K562 (cell line): ENCODE measurements around the gene CEND1. TPM values are rescaled to one million over a fixed set of nuclear protein-coding genes. Genes with fewer than 3 reads are reported as not detected.
A peak's percentile ranks its signal among the peaks of the same experiment; 100 is the strongest.

ENCODE experiments used
- CBX5 ChIP-seq: IDR thresholded peaks from 2 replicates; pipeline ENCODE4 v1.6.1; 2014; ENCODE audit warnings: low read depth, borderline replicate concordance
- CTBP1 ChIP-seq: fragments of 450-650 bp; IDR thresholded peaks from 2 replicates; pipeline ENCODE4 v1.6.1; 2016; ENCODE audit warnings: borderline replicate concordance
- POLR2A ChIP-seq: fragments of 450-650 bp; conservative IDR thresholded peaks from 2 replicates; pipeline ENCODE4 v1.6.1; 2016
- SIN3B ChIP-seq: fragments of 450-650 bp; IDR thresholded peaks from 2 replicates; pipeline ENCODE4 v1.6.1; 2017; ENCODE audit warnings: low read depth, mild to moderate bottlenecking, moderate library complexity
- TARDBP ChIP-seq: fragments of 450-650 bp; IDR thresholded peaks from 2 replicates; pipeline ENCODE4 v1.6.1; 2016
- TEAD1 ChIP-seq, 2 experiments: fragments of 450-650 bp in 1 of 2; sonication (generic) in 1 of 2; formaldehyde crosslinking; IDR thresholded peaks; 2 replicates each; pipeline versions ENCODE4 v1.4.0 to v1.8.0; 2020 to 2022; ENCODE audit warnings: mild to moderate bottlenecking in 2 of 2, missing genetic modification reagents in 1 of 2
- ZFPM2 ChIP-seq: fragments of 250-450 bp; sonication (Bioruptor Pico); IDR thresholded peaks from 2 replicates; pipeline ENCODE4 v1.5.1; 2022; ENCODE audit warnings: mild to moderate bottlenecking
- ZNF274 ChIP-seq: IDR thresholded peaks from 2 replicates; pipeline ENCODE4 v1.6.1; 2011; ENCODE audit warnings: low read depth, mild to moderate bottlenecking, low read length, moderate library complexity, borderline replicate concordance
- ZSCAN32 ChIP-seq: fragments of 450-650 bp; formaldehyde crosslinking; IDR thresholded peaks from 2 replicates; pipeline ENCODE4 v1.4.0; 2020; ENCODE audit warnings: mild to moderate bottlenecking, moderate library complexity
- polyA plus RNA-seq, 8 experiments: library from polyadenylated mRNA; depleted of rRNA in 4 of 8; stranded (reverse) in 5 of 8; unstranded in 3 of 8; fragments of >200 nt; fragmentation: Nextera tagmentation in 2 of 8; fragmentation: Illumina TruSeq in 1 of 8; extraction: Ambion mirVana in 2 of 8; extraction: Trizol in 1 of 8; gene quantifications; 2 replicates each; pipeline versions ENCODE4 v1.2.1 to v1.2.3, GENCODE V29; 2011 to 2014; ENCODE audit warnings: inconsistent platforms in 1 of 8, missing spikeins in 1 of 8
- total RNA-seq, 7 experiments: library from RNA; depleted of rRNA in 6 of 7; stranded (reverse); fragments of >200 nt in 6 of 7; fragmentation: Illumina TruSeq in 2 of 7; extraction: Trizol in 2 of 7; gene quantifications; 2 replicates each; pipeline versions ENCODE4 v1.2.1 to v1.2.3, GENCODE V29; 2011 to 2021; ENCODE audit warnings: low replicate concordance in 1 of 7
- TF ChIP-seq, protein P1 (sequence below), 2 experiments: fragments of 450-650 bp; IDR thresholded peaks; 2 replicates each; pipeline ENCODE4 v1.6.1; 2018; ENCODE audit warnings: mild to moderate bottlenecking in 2 of 2, low read depth in 1 of 2; ENCODE audit not compliant: partially characterized antibody in 2 of 2
- TF ChIP-seq, protein P2 (sequence below): fragments of 250-450 bp; sonication (Bioruptor Pico); IDR thresholded peaks from 2 replicates; pipeline ENCODE4 v1.4.0; 2020; ENCODE audit warnings: borderline replicate concordance
- TF ChIP-seq, protein P3 (sequence below), 2 experiments: fragments of 450-650 bp; IDR thresholded peaks; 2 replicates each; pipeline ENCODE4 v1.6.1; 2016
- TF ChIP-seq, protein P4 (sequence below): IDR thresholded peaks from 3 replicates; pipeline ENCODE4 v1.6.1; 2011; ENCODE audit warnings: borderline replicate concordance, mild to moderate bottlenecking; ENCODE audit not compliant: insufficient read length, insufficient read depth
- TF ChIP-seq, protein P5 (sequence below): fragments of 450-650 bp; conservative IDR thresholded peaks from 2 replicates; pipeline ENCODE4 v1.6.1; 2016; ENCODE audit warnings: missing genetic modification characterization, low read depth, mild to moderate bottlenecking, missing compliant biosample characterization, moderate library complexity

The CEND1 gene
- total and polyA plus RNA-seq, 9 of the 15 experiments (the other 6 are each of a cell fraction or from before 2014, with no cell fraction given), result 0.13 to 0.18 (median 0.16) TPM; not detected in 6

DNA sequence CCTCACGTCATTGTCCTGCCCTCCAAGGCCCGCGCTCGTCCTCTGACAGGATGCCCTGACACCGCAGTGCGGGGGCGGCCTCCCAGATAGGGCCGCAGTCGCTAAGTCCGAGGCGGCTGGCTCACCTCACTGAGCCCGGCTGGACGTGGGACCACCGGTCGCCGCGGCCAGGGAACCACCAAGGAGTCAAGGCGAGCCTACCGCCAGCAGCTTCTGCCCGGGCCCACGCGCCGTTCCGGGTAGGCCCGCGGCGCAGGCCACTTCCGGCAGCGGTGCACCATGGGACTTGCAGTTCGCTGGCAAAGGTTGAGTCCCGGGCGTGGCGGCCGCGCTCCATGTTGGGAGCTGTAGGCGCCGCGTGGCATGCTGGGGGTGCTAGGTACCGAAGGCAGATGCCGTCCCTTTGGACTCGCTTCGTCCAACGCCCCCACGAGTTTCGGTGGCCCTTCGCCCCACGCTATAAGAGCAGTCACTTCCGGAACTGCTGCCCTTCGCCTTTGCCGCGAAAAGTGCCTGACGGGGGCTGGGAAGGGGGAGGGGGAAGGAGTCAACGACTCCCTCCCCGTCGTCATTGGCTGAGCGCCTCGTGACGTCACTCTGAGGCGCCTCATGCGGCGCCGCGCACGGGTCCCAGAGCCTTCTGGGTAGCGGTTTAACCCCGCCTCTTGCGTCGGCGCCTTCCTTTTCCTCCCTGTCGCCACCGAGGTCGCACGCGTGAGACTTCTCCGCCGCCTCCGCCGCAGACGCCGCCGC is 19.6 kb upstream of the CEND1 start, which contains the start of gene RPLP2 (continued):
- peak; percentile 89 for TF ChIP-seq SIN3B
- TF ChIP-seq TEAD1 (CRISPR knock-in tag; IDR thresholded peaks at IDR 0.05), result peak; percentile 60 to 92; a peak in 3 of 4 replicates
- TF ChIP-seq, protein P1, sequence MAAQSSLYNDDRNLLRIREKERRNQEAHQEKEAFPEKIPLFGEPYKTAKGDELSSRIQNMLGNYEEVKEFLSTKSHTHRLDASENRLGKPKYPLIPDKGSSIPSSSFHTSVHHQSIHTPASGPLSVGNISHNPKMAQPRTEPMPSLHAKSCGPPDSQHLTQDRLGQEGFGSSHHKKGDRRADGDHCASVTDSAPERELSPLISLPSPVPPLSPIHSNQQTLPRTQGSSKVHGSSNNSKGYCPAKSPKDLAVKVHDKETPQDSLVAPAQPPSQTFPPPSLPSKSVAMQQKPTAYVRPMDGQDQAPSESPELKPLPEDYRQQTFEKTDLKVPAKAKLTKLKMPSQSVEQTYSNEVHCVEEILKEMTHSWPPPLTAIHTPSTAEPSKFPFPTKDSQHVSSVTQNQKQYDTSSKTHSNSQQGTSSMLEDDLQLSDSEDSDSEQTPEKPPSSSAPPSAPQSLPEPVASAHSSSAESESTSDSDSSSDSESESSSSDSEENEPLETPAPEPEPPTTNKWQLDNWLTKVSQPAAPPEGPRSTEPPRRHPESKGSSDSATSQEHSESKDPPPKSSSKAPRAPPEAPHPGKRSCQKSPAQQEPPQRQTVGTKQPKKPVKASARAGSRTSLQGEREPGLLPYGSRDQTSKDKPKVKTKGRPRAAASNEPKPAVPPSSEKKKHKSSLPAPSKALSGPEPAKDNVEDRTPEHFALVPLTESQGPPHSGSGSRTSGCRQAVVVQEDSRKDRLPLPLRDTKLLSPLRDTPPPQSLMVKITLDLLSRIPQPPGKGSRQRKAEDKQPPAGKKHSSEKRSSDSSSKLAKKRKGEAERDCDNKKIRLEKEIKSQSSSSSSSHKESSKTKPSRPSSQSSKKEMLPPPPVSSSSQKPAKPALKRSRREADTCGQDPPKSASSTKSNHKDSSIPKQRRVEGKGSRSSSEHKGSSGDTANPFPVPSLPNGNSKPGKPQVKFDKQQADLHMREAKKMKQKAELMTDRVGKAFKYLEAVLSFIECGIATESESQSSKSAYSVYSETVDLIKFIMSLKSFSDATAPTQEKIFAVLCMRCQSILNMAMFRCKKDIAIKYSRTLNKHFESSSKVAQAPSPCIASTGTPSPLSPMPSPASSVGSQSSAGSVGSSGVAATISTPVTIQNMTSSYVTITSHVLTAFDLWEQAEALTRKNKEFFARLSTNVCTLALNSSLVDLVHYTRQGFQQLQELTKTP (IDR thresholded peaks at IDR 0.05; ENCODE audit: low read depth in 1 of 2, partially characterized antibody in 2 of 2), result peak in 1 of 2 experiments; percentile 97
- TF ChIP-seq, protein P2, sequence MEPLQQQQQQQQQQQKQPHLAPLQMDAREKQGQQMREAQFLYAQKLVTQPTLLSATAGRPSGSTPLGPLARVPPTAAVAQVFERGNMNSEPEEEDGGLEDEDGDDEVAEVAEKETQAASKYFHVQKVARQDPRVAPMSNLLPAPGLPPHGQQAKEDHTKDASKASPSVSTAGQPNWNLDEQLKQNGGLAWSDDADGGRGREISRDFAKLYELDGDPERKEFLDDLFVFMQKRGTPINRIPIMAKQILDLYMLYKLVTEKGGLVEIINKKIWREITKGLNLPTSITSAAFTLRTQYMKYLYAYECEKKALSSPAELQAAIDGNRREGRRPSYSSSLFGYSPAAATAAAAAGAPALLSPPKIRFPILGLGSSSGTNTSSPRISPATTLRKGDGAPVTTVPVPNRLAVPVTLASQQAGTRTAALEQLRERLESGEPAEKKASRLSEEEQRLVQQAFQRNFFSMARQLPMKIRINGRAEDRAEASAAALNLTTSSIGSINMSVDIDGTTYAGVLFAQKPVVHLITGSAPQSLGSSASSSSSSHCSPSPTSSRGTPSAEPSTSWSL, result peak; percentile 83; the same call in 1 of the 2 replicates
- TF ChIP-seq, protein P3, sequence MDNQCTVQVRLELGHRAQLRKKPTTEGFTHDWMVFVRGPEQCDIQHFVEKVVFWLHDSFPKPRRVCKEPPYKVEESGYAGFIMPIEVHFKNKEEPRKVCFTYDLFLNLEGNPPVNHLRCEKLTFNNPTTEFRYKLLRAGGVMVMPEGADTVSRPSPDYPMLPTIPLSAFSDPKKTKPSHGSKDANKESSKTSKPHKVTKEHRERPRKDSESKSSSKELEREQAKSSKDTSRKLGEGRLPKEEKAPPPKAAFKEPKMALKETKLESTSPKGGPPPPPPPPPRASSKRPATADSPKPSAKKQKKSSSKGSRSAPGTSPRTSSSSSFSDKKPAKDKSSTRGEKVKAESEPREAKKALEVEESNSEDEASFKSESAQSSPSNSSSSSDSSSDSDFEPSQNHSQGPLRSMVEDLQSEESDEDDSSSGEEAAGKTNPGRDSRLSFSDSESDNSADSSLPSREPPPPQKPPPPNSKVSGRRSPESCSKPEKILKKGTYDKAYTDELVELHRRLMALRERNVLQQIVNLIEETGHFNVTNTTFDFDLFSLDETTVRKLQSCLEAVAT (IDR thresholded peaks at IDR 0.05), result peak; percentile 53 to 59; a peak in 2 of 4 replicates
- TF ChIP-seq POLR2A, result peak; percentile 93
- TF ChIP-seq CTBP1, result peak; percentile 68
- no peak for TF ChIP-seq ZNF274
- 0 out of 2 replicates have a peak, but pooled peaks have one; percentile 30 for TF ChIP-seq TARDBP
- no peak for TF ChIP-seq CBX5
- no peak for TF ChIP-seq ZSCAN32
- TF ChIP-seq, protein P4, sequence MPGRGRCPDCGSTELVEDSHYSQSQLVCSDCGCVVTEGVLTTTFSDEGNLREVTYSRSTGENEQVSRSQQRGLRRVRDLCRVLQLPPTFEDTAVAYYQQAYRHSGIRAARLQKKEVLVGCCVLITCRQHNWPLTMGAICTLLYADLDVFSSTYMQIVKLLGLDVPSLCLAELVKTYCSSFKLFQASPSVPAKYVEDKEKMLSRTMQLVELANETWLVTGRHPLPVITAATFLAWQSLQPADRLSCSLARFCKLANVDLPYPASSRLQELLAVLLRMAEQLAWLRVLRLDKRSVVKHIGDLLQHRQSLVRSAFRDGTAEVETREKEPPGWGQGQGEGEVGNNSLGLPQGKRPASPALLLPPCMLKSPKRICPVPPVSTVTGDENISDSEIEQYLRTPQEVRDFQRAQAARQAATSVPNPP, result no peak
- TF ChIP-seq, protein P5, sequence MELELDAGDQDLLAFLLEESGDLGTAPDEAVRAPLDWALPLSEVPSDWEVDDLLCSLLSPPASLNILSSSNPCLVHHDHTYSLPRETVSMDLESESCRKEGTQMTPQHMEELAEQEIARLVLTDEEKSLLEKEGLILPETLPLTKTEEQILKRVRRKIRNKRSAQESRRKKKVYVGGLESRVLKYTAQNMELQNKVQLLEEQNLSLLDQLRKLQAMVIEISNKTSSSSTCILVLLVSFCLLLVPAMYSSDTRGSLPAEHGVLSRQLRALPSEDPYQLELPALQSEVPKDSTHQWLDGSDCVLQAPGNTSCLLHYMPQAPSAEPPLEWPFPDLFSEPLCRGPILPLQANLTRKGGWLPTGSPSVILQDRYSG, result peak; percentile 48; the same call in 1 of the 2 replicates
- peak; percentile 5; the same call in 1 of the 2 replicates for TF ChIP-seq ZFPM2 (CRISPR knock-in tag)
